NCI-H526 (cell line): ENCODE results near the gene PRLH.

Source experiments
- DNase-seq, 2 experiments: peaks; one replicate each; lab custom pipeline; 2025; lab: John Stamatoyannopoulos, UW

Gene PRLH

GRCh38 chr2:237539681-237540080, 26.7 kb upstream of the PRLH start:
- DNase-seq = no peak

GRCh38 chr2:237540223-237540775, 26.1 kb upstream of the PRLH start:
- DNase-seq = no peak

- DNase-seq = no peak
These were observed 25.6 kb upstream of the PRLH start for GRCh38 chr2:237540823-237541222.

GRCh38 chr2:237541243-237541642, 25.1 kb upstream of the PRLH start:
- no peak for DNase-seq

GRCh38 chr2:237542001-237542704, 24.2 kb upstream of the PRLH start:
- no peak for DNase-seq

- DNase-seq = no peak
These were observed 20.1 kb upstream of the PRLH start for GRCh38 chr2:237546040-237546875.

GRCh38 chr2:237546876-237547395, 19.4 kb upstream of the PRLH start:
- DNase-seq = no peak

GRCh38 chr2:237547841-237548416, 18.4 kb upstream of the PRLH start:
- DNase-seq = no peak

GRCh38 chr2:237549216-237549615, 17.2 kb upstream of the PRLH start:
- no peak for DNase-seq

GRCh38 chr2:237549643-237550415, 16.5 kb upstream of the PRLH start:
- DNase-seq = no peak

GRCh38 chr2:237551071-237551574, 15.3 kb upstream of the PRLH start:
- no peak for DNase-seq

GRCh38 chr2:237552908-237553307, 13.5 kb upstream of the PRLH start:
- DNase-seq = no peak

- DNase-seq = no peak
These were observed 12.4 kb upstream of the PRLH start for GRCh38 chr2:237553948-237554347.

- no peak for DNase-seq
These were observed 10.8 kb upstream of the PRLH start for GRCh38 chr2:237555560-237555959.

- no peak for DNase-seq
These were observed 9.4 kb upstream of the PRLH start for GRCh38 chr2:237556773-237557632.

GRCh38 chr2:237557633-237558015, 8.8 kb upstream of the PRLH start:
- no peak for DNase-seq

GRCh38 chr2:237558961-237559641, 7.3 kb upstream of the PRLH start:
- peak in 1 of 2 experiments; percentile 22 for DNase-seq

- DNase-seq = no peak
These were observed 5.2 kb upstream of the PRLH start for GRCh38 chr2:237561221-237561620.

- DNase-seq = no peak
These were observed 2.6 kb upstream of the PRLH start for GRCh38 chr2:237563816-237564215.
